K562 (cell line): Measurements from ENCODE around the gene CAMK2A. TPM values are rescaled to one million over a fixed set of nuclear protein-coding genes. Genes with fewer than 3 reads are reported as not detected.
"Not testable (repeated sequence)": the region's sequence is repeated elsewhere in the genome, so short reads cannot be mapped to it uniquely, and the experiment has no call there.

Experiments
- ATAC-seq: fragments of 200-7000 bp; cut with Tn5 transposase; 3 replicates; pipeline ENCODE4 v1.9.1; 2020; ENCODE audit warnings: moderate library complexity
- BruUV-seq: library from RNA; stranded (reverse); fragments of 400-500 nt; replicated peaks from 2 replicates; lab custom pipeline; 2021; lab: Mats Ljungman, UMichigan
- CTCF ChIA-PET: fragments of 300-600 bp; formaldehyde crosslinking; extraction: SDS; loops from one replicate; lab custom pipeline; 2021; ENCODE audit warnings: low intra/inter-chr PET ratio; lab: Yijun Ruan, JAX
- POLR2A ChIA-PET: fragments of 300-600, 350-650 bp; sonication (Branson Sonifier 250); formaldehyde crosslinking; extraction: SDS; loops from one replicate; lab custom pipeline; 2021; ENCODE audit warnings: antibody characterized with exemption, inconsistent platforms; lab: Yijun Ruan, JAX
- DNase-seq, 4 experiments: peaks; one replicate each; pipeline versions ENCODE4 v3.0.0 to v3.0.0-alpha.2; 2011 to 2018; ENCODE audit warnings: low spot score in 3 of 4, mixed read lengths in 3 of 4; ENCODE audit errors: extremely low read depth in 1 of 4
- FAIRE-seq: peaks from 2 replicates; lab custom pipeline; 2011; peaks lifted over from hg19 to GRCh38; lab: Jason Lieb, UNC
- H2AFZ ChIP-seq: 2 replicates; pipeline ENCODE4 v1.6.0; 2011; ENCODE audit warnings: low read depth, low read length, control low read depth, inconsistent platforms
- H3K27ac ChIP-seq: fragments of 200-600 bp; 3 replicates; pipeline ENCODE4 v1.8.0; 2011; ENCODE audit warnings: low read depth, mild to moderate bottlenecking, control low read depth, inconsistent platforms, low read length, moderate library complexity, mixed read lengths; ENCODE audit errors: extremely low read depth
- H3K27me3 ChIP-seq, 2 experiments: fragments of 300-600 bp in 1 of 2; 2 replicates in 1 of 2; 3 replicates in 1 of 2; pipeline versions ENCODE4 v1.6.0 to v1.8.0; 2011; ENCODE audit warnings: inconsistent platforms in 2 of 2, low read length in 2 of 2, mild to moderate bottlenecking in 1 of 2, mixed read lengths in 1 of 2, moderate library complexity in 1 of 2; ENCODE audit not compliant: control insufficient read depth in 2 of 2, insufficient read depth in 2 of 2
- H3K36me3 ChIP-seq: fragments of 300-600 bp; 3 replicates; pipeline ENCODE4 v1.8.0; 2011; ENCODE audit warnings: mild to moderate bottlenecking, low read length, inconsistent platforms; ENCODE audit not compliant: control insufficient read depth, insufficient read depth
- H3K4me1 ChIP-seq, 2 experiments: fragments of 200-600 bp in 1 of 2; replicated peaks in 1 of 2; 2 replicates in 1 of 2; 3 replicates in 1 of 2; pipeline versions ENCODE4 v1.5.1 to v1.8.0; 2011; ENCODE audit warnings: inconsistent platforms in 2 of 2, low read length in 2 of 2, mild to moderate bottlenecking in 1 of 2, mixed read lengths in 1 of 2, moderate library complexity in 1 of 2; ENCODE audit not compliant: control insufficient read depth in 2 of 2, insufficient read depth in 2 of 2
- H3K4me2 ChIP-seq: 2 replicates; pipeline ENCODE4 v1.6.1; 2011; ENCODE audit warnings: low read length, control low read depth, inconsistent platforms, mixed read lengths; ENCODE audit not compliant: insufficient read depth
- H3K4me3 ChIP-seq: fragments of 200-600 bp; sonication (generic), shearing (Covaris generic); 2 replicates; pipeline ENCODE4 v1.5.1; 2016; ENCODE audit warnings: control low read depth, inconsistent platforms
- H3K79me2 ChIP-seq: fragments of 200-600 bp; 3 replicates; pipeline ENCODE4 v1.8.0; 2011; ENCODE audit warnings: low read length, inconsistent platforms; ENCODE audit not compliant: control insufficient read depth, insufficient read depth
- H3K9ac ChIP-seq, 2 experiments: 2 replicates each; pipeline versions ENCODE4 v1.6.0 to v1.6.1; 2011; ENCODE audit warnings: low read depth in 2 of 2, low read length in 2 of 2, control low read depth in 1 of 2, inconsistent platforms in 1 of 2, mild to moderate bottlenecking in 1 of 2, mixed read lengths in 1 of 2; ENCODE audit not compliant: insufficient read depth in 1 of 2
- H3K9me1 ChIP-seq: one replicate; pipeline ENCODE4 v1.6.0; 2011; ENCODE audit warnings: inconsistent platforms, mild to moderate bottlenecking, low read length, moderate library complexity; ENCODE audit not compliant: control insufficient read depth, insufficient read depth
- H3K9me3 ChIP-seq: replicated peaks from 2 replicates; pipeline ENCODE4 v1.5.1; 2011; ENCODE audit warnings: low read depth, low read length, inconsistent platforms; ENCODE audit not compliant: control insufficient read depth, insufficient read depth
- H4K20me1 ChIP-seq: replicated peaks from 2 replicates; pipeline ENCODE4 v1.6.1; 2011; ENCODE audit warnings: low read length, inconsistent platforms, mixed read lengths; ENCODE audit not compliant: control insufficient read depth, insufficient read depth
- ARID4B ChIP-seq: sonication (generic); formaldehyde crosslinking; IDR thresholded peaks from 2 replicates; pipeline ENCODE4 v1.8.0; 2022; ENCODE audit warnings: mild to moderate bottlenecking, missing genetic modification reagents
- ZNF121 ChIP-seq: sonication (generic); formaldehyde crosslinking; conservative IDR thresholded peaks from 2 replicates; pipeline ENCODE4 v1.8.0; 2022; ENCODE audit warnings: missing genetic modification reagents
- ZNF263 ChIP-seq: sonication (generic); formaldehyde crosslinking; IDR thresholded peaks from 2 replicates; pipeline ENCODE4 v1.8.0; 2022; ENCODE audit warnings: mild to moderate bottlenecking, missing genetic modification reagents, borderline replicate concordance
- WGBS: fragments of 100-300 bp; shearing (Covaris generic); methylation state at CpG from one replicate; pipeline ENCODE4 v1.1.6; 2016; ENCODE audit warnings: low coverage, mixed read lengths; ENCODE audit not compliant: insufficient coverage; ENCODE audit errors: missing lambda C conversion rate; 5-methylcytosine and 5-hydroxymethylcytosine counted together
- in situ Hi-C: fragments of 300-500 bp; cut with MboI; formaldehyde crosslinking; loops from 4 replicates; pipeline ENCODE4 v1.15.0; 2018; ENCODE audit warnings: inconsistent platforms, mixed read lengths
- intact Hi-C: fragments of 100-400 bp; cut with micrococcal nuclease; formaldehyde crosslinking; loops from 2 replicates; pipeline ENCODE4 v1.14.2; 2022
- polyA plus RNA-seq, 8 experiments: library from polyadenylated mRNA; depleted of rRNA in 4 of 8; stranded (reverse) in 5 of 8; unstranded in 3 of 8; fragments of >200 nt; fragmentation: Nextera tagmentation in 2 of 8; fragmentation: Illumina TruSeq in 1 of 8; extraction: Ambion mirVana in 2 of 8; extraction: Trizol in 1 of 8; gene quantifications; 2 replicates each; pipeline versions ENCODE4 v1.2.1 to v1.2.3, GENCODE V29; 2011 to 2014; ENCODE audit warnings: inconsistent platforms in 1 of 8, missing spikeins in 1 of 8
- total RNA-seq, 7 experiments: library from RNA; depleted of rRNA in 6 of 7; stranded (reverse); fragments of >200 nt in 6 of 7; fragmentation: Illumina TruSeq in 2 of 7; extraction: Trizol in 2 of 7; gene quantifications; 2 replicates each; pipeline versions ENCODE4 v1.2.1 to v1.2.3, GENCODE V29; 2011 to 2021; ENCODE audit warnings: low replicate concordance in 1 of 7

Gene CAMK2A
- total and polyA plus RNA-seq, 9 of the 15 experiments (the other 6 are each of a cell fraction or from before 2014, with no cell fraction given): 0.01 to 0.18 (median 0.04) TPM; not detected in 6

DNA sequence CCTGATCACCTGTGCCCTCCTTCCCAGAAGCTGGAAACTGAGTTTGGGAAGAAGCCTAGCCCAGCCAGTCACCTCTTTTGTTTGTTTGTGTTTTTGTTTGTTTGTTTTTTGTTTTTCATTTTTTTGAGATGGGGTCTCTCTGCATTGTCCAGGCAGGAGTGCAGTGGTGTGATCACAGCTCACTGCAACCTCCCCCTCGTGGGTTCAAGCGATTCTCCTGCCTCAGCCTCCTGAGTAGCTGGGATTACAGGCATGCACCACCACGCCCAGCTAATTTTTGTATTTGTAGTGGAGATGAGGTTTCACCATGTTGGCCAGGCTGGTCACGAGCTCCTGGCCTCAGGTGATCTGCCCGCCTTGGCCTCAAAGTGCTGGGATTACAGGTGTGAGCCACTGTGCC, 55.9 kb downstream of the CAMK2A start:
- H3K36me3 ChIP-seq, FAIRE-seq, H3K9me1 ChIP-seq, H3K4me2 ChIP-seq, H3K4me1 ChIP-seq, CTCF ChIA-PET, H3K79me2 ChIP-seq: not testable (repeated sequence)
- POLR2A ChIA-PET: interaction anchor here (0.7 kb wide), 1 partner anchor 16 kb away, joined by 5 read pairs; no protein-coding TSS in a partner anchor
- H3K27me3 ChIP-seq: peaks cover 3 to 23% of the 10 kb centered on the region in 2 experiments; a peak in 4 of 5 replicates
- peak; percentile 64 for TF ChIP-seq ZNF121
- TF ChIP-seq, all 486 proteins: peak for 1; not testable (repeated sequence) for 485
- in situ Hi-C loops, H2AFZ ChIP-seq, H3K27ac ChIP-seq, H3K9ac ChIP-seq, H3K9me3 ChIP-seq, intact Hi-C loops, DNase-seq, H3K4me3 ChIP-seq, ATAC-seq, H4K20me1 ChIP-seq, BruUV-seq: not testable (repeated sequence)
- WGBS: 4% methylated on average over 5 of the region's 5 CpGs

DNA sequence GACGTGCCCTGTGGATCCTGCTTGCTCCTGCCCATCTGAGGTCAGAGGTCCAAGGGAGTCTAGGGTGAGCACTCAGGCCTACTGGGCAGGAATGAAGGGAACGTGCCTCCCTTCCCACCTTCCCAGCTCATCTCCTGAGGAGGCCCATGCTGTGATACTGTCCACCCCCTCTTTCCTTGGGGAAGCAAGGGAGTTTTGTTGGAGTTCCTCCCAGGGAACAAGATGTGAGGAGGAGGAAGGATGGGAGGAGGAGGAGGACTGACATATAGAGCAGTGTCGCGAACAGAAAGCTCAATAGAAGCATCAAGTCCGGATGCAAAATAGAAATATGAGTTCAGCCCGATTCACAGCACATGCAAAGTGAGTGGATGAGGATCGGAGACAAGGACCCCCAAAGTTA, 58.7 kb downstream of the CAMK2A start:
- in situ Hi-C loops: no loop called here

More for the DNA sequence above, 58.7 kb downstream of the CAMK2A start:
- H3K27ac ChIP-seq: no peak overlapping the region
- no peaks in the 10 kb centered on the region for H3K9me1 ChIP-seq
- TF ChIP-seq ZNF263: peak; percentile 69; the same call in 1 of the 2 replicates
- TF ChIP-seq ARID4B: no peak
- no peaks in the 10 kb centered on the region for H3K36me3 ChIP-seq
- H2AFZ ChIP-seq: no peak overlapping the region
- H3K9ac ChIP-seq: peak overlapping the region in 1 of 2 experiments; percentile 15; a peak in 1 of 4 replicates
- H3K4me3 ChIP-seq: no peak overlapping the region
- H3K4me1 ChIP-seq: no peaks in the 10 kb centered on the region
- intact Hi-C loops: no loop called here
- 15% methylated on average over 7 of the region's 7 CpGs for WGBS
- CTCF ChIA-PET: no interaction called here
- FAIRE-seq (no peak), DNase-seq (no peak), ATAC-seq (no peak)
- no peaks in the 10 kb centered on the region for H3K79me2 ChIP-seq
- peaks cover 0 to 18% of the 10 kb centered on the region in 2 experiments; a peak in 3 of 5 replicates for H3K27me3 ChIP-seq
- H4K20me1 ChIP-seq: no peaks in the 10 kb centered on the region; the same call in 1 of the 2 replicates
- POLR2A ChIA-PET: interaction anchor here (0.5 kb wide), 1 partner anchor 476 kb away, joined by 3 read pairs; no protein-coding TSS in a partner anchor
- BruUV-seq: no TSS peak
- no peak overlapping the region for H3K4me2 ChIP-seq
- no peaks in the 10 kb centered on the region for H3K9me3 ChIP-seq
